ENCODE data around the gene USH2A.
"Not testable (repeated sequence)": the region's sequence is repeated elsewhere in the genome, so short reads cannot be mapped to it uniquely, and the experiment has no call there.

Gene USH2A

DNA sequence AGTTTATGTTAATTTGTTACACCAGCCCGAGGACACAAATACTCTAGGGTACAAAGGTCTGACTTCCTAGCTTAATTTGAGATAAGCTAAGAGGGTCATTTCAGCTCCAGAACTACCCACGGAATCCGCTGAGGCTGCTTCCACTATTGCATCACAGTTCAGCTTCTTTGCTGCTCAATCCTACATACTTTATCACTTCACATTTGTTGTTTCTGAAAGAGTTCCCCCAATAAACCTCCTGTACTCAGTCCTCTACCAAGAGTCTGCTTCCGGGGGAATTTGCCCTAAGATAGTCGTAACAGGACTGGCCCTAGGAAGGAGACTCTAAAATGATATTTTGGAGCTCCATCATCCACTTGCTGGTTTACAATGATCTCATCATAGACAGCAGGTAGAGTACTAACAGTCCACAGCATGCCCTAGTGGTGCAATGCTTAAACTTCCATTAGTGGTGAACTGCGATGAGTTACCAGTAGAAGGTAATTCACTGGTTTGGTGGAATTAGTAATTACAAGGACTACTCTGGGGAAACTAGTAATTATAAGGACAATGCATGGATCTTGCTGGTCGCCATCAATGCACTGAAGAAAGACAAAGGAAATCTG, 229.3 kb downstream of the USH2A start:
- no peak for DNase-seq

DNA sequence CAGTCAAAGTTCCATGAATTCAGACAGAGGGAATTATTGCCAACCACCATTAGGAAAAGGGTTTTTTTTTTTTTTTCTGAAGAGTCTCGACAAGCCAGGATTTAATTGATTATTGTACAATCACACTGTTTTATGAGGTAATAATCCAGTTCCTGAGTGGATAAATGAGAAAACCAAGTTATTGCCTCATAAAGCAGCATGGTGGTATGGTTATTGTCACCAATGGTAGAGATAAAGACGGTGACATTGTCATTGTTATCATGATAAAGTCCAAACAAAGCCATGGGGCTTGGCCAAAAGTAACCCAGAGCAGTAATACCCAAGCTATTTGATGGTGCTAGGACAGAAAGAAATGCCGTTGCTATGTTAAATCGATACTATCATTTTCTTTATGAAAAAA, 232.8 kb downstream of the USH2A start:
- no peak for DNase-seq

DNA sequence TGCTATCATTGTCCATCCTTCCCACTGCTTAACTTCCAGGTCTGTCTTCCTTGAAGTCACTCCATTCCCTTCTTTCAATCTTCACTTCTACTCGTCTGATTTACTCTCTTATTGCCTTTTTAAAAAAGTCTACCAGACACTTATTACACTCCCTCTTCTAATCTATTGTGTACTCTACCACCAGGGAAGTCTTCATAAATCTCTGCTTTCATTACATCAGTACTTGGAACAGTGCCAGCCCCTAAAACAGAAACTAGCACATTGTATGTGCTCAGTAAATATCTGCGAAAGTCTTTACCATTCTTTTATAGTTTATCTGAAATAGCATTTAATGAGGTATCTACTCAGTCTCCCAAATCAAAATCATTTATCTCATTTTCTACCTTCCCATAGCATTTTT, 236.4 kb downstream of the USH2A start:
- DNase-seq = no peak

DNA sequence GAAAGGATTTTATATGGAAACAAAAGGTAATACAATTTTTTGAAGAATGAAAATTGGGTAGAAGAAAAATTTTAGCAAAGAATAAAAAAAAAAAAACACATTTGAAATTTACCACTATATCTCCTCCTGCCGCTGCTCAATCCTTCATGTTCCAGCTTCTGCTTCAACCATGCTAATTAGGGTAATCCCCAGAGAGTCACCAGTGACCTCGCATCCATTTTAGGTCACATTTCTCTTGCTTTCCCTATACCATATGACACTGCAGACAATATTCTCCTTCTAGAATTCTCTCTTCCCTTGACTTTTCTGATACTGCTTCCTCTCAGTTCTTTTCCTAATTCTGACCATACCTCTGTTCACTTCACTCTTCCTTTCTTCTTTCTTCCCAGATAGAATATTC, 237.1 kb downstream of the USH2A start:
- DNase-seq = no peak

DNA sequence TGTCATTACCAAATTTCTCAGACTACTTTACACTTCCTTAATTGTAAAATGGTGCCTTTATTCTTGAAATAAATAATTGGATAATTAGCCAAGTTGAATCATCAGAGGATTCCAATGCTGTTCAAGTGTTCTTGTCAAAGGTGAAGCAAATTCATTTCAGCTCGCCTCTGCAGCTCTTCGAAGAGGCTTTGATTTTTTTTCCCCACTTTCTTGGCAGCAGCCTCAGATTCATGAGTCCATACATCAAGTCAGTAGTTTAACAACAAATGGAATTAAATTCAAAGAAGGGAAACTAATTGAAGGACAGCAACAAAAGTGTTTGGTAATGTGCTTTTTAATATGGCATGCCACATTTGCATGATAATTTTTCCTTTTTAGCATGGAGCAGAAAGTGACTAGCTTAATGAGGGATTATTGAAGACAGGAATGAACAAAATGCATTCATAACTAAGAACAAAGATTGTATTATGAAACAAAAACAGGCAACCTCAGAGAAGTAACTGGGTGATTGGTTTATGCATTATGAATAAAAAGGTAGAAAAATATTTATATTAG, 239.0 kb downstream of the USH2A start:
- no peak for DNase-seq

DNA sequence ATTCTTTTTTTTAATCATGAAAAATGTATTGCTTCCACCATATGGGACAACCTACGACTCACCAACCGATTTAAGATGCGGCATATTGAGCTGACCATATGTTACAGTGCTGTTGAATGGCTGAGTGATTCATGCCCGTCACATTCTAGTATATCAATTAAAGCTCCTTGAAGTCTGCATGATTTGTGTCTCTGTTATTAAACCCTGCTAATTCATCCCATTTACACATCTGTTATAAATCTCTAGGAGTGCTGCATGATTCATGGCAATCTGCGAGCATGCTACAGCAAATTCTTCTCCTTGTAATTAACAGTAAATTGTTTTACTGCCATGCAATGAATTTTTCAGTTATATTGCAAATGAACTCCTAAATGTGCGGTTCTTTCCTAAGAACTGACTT, 239.8 kb downstream of the USH2A start:
- peak; percentile 21 for DNase-seq

DNA sequence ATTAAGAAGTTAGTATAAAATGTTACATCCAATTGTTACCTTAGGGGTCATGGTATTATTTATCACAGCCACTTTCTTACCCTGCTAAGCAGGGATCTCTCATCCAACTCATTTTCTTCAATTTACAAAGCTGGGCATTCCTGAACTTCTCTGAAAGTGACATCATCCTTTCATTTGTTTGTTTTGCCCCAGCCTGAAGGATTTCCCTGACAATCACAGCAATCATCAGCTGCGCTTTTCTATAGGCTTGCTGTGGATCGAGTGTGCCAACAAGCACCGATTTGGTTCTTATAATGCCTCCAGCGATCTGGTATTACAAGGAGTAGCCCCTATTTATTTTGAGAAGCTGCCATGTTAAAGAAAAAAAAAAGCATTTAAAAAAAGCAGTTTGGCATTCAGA, 240.2 kb downstream of the USH2A start:
- no peak for DNase-seq

DNA sequence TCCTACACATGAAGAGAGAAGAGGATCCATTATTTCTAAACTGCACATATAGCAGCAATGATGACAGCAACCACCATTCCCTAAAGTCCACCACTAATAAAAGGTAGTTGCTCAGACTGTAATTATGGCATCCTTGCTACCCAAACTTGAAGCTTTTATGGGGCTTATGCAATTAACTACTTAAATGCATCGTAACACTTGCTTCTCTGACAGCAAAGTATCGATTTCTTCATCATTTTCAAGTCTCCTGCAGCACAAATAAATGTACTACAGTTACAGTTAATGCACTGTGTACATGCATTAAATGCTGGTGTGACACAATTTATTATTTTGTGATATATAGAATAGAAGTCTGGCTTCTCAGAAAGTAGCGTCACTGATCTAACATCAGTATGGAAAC, 241.7 kb downstream of the USH2A start:
- no peak for DNase-seq

DNA sequence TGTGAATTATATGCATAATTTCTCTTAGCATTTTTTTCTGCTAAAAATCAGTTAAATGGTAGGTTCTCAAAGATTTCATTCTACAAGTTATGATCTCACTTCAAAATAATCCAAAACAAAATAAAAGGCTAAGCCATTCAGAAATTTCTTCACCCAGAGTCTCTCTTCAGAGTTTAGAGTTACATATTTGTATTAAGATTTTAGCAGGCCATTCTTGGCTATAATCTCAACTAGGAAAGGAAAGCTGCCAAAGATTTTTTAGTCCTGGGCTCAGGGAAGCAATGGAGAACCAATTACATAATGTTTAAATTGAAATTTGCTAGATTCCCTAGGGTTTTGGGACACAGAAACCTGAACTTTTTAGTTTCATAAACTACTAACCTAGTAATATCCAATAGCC, 245.0 kb downstream of the USH2A start:
- DNase-seq = no peak

DNA sequence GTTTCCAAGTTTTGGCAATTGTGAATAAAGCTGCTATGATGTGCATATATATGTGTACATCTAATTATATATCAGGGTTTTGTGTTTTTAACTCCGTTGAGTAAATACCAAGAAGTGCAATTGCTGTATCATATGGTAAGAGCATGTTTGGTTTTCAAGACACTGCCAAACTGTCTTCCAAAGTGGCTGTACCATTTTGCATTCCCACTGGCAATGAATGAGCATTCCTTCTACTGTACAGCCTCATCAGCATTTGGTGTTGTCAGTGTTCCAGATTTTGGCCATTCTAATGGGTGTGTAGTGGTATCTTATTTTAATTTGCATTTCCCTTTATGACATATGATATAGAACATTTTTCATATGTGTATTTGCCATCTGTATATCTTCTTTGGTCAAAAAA, 246.3 kb downstream of the USH2A start:
- no peak for DNase-seq

DNA sequence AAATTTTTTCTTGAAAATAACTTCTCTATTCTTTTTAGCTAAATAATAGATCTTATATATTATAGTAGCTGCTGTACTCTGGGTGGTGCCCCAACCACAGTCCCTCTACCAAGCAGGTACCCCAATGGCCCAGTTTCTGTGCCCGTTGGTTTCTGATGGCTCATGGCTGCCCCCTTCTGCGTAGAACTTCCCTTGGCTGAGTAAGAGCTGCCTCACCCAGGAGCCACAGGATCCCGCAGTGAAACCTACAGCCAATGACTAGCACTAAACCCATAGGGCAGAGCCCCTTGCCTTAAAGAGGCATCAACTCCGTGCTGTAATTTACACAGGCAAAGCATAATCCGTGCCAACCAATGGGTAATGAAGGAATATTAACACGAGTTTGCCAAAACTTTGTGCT, 247.5 kb downstream of the USH2A start:
- DNase-seq = no peak

DNA sequence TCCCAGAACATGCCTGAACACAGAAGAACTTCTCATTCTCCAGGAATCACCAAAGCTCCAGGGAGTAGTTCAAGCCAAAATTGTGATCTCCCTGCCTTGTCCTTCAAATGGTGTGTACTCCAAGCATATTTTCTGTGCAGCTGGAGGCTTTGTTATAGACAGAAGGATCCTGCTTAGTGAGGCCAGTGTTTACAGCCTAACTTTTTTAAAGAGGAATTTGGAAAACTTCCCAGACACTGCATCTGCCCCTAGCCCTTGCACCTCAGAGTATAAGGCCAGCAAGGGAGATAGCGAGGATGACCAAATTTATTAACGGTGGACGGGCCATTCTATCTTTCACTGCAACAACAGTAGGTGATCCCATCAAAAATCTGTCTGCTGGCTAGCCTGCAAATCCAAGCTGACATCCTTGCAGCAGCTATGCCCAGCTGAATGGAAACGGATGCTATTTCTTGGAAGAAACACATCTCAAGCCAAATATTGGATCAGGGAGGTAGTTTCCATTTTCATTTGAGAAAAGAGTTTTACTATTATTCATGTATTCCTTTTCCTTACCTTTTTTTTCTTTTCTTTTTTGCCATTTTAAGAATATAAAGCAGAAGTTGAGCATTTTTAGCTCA, 249.8 kb downstream of the USH2A start:
- no peak for DNase-seq

DNA sequence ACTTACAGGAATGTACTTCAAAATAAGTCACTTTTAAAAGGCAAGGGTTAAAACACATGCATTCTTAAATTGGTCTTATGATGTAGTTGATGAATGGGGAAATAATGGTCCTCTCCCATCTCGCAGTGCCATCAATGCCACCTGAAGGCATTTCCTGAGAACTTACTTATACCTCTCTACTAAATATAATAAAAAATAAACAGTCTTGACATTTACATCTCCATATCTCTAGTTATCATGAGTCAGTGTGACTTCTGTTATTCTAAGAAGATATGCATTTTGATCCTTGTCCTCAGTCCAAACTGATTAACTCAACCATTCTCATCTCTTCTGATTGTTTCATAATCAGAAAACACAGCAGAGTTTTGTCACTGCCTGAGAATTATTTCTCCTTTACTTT, 253.9 kb downstream of the USH2A start:
- DNase-seq = no peak

DNA sequence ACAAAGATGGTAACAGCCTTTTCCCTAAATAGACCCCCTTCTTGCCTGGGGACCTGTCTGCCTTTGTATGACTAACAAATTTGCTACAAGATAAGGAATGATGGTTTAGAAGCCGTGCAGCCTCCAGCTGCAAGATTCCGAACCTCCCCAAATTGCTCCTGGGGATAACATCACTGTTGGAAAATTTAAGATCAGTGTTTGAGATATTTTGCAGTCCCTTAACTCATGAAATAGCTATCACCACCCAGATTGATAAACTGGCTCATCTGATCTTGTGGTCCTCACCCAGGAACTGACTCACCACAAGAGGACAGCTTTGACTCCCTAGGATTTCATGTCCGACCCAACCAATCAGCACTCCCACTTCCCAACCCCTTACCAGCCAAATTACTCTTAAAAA, 254.7 kb downstream of the USH2A start:
- DNase-seq = no peak

DNA sequence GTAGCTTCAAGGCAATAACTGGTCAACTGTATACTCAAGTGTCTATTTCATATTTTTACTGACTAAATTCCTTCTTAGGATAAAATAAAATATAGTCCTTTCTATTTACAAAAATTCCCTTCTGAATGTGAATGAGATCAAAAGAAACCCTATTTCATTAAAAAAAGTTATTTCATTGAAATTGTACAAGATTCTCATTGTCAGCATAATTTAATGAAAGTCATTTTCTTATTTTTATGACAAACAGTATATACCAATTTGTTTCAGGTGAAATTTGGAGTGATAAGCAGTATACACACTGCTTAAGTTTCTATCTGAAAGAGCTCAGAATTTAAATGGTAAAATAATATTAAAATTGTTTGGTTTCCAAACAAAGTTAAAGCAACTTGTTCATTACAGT, 269.2 kb downstream of the USH2A start:
- DNase-seq = no peak

DNA sequence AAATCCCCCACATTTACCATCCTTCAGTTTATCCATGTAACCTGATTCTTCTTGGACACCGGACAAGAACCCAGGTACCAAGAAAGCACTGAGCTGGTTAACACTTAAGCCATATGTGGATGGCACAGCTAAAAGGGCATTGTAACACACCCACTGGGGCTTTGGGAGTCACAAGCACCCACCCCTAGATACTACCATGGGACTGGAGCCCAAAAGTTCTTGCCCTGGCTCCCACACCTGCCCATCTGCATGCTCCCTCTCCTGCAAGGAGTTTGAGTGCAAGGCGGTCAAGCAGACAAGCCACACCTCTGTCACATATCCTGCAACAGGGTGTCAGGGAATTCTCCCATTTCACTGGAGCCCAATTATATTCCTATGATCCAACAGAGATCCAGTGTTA, 270.1 kb downstream of the USH2A start:
- no peak for DNase-seq

DNA sequence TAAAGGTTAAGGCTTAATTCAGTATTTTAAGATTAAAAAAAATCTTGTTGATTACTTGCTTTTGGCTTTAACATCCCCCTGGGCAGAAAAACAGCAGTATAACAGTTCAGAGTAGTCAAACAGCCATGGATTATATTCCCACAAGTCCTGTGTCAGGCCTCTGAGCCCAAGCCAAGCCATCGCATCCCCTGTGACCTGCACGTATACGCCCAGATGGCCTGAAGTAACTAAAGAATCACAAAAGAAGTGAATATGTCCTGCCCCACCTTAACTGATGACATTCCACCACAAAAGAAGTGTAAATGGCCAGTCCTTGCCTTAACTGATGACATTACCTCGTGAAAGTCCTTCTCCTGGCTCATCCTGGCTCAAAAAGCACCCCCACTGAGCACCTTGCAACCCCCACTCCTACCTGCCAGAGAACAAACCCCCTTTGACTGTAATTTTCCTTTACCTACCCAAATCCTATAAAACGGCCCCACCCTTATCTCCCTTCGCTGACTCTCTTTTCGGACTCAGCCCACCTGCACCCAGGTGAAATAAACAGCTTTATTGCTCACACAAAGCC, 277.7 kb downstream of the USH2A start:
- DNase-seq = not testable (repeated sequence)

DNA sequence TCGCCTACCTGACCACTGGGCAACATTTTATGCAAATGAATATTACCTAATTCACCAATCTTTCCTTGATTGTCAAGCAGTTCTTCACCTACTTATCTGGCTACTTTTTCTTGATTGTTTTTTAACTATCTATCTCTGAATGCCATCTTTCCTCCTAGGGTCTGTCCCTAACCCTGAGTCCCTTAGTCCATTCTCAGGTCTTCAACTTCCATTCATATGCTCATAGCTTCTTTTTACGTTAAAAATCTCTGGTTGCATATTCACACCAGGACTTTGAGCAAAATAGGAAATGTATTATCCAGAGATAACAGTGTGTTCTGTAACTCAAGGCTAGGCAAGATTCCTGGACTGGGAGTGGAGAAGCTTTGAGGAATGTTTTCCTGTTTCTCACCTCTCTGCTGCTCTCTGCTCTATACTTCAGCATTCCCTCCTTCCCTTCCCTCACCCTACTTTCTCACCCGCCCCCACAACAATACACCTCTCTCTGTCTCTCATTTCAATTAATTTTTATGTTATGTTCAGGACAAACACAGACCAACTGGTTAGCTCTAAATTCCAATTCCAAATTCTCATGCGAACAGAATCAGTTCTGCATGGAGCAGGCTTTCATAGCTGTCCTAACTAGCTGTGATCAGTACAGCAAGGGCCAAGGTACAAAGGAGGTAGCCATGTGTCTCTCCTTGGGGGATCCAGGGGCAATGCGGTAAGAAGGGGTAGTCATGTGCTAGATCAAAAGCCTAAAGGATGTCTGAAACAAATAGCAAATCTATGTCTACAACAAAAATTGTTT, 278.4 kb downstream of the USH2A start:
- no peak for DNase-seq

DNA sequence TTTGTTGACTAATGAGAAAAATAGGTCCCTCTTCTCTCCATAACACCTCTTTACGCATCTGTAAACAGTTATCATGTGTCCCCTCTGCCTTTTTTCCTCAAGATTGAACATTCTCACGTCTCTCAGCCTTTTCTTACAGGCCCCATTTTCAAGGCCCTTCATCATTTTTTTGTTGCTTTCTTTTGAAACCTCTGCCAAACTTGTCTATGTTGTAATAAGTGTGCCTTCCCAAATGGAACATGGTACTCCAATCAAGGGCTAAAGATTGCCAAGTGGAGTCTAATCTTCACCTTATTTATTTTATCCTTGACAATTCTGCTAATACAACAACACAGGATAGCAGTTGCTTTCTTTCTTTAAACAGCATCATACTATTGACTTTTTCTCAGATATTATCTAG, 280.3 kb downstream of the USH2A start:
- DNase-seq = no peak

DNA sequence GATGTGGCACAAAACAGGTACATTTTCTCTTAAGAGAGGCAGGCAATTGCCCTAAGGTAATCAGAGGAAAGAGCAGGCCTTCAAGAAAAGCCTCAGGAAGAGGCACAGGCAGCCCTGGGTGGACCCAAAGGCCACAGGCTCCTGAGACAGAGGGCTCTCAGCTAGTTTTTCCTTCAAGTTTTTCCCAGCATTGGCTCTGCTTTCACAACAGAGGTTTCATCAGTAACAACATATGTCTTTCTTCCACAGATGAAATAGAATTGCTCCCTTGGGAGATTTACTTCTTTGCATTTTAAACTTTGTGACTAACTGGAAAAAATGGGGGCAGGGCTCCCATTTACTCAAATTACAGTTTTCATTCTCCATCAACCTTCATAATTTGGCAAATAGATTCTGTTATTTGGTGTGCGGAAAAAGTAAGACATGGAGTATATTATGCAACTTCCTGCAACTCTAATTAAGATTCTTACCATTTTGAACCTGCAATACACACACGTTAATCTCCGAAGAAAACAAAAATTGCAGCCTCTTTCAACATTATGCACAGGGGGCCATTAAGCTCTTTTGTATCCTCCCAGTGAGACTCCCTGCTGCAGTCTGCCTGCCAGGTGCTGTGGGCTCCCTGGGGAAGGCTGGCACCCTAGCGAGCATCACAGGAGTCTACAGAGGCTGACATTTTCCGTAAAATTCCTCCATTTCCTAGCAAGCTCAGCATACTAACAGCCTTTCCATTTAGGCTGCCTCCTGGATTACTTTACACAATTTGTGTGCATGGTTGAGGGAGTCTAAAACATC, 282.3 kb downstream of the USH2A start:
- no peak for DNase-seq

DNA sequence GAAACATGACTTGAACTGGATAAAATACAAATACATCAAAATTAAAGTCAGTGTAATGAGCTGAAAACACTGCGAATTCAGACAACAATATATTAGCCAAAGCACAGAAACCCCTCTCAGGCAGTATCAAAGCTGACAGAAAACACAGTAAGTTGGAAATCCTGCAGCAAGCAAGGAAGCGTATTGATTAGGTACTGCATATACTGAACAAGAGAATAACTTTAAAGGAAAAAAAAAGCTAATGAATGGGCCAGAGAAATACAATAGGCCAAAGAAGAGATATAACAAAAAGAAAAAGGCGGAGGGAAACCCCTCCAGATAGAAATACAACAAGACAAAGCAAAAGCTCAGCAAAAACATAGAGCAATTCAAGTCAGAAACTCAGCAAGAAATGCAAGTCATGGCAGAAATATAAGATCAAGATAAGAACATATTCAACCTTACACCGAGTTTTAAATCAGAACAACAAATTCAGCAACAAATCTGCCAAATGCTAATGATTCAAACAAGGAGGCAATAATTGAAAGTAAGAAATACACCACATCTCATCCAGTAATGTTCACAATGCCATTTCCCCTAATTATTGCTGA, 299.0 kb downstream of the USH2A start:
- no peak for DNase-seq

DNA sequence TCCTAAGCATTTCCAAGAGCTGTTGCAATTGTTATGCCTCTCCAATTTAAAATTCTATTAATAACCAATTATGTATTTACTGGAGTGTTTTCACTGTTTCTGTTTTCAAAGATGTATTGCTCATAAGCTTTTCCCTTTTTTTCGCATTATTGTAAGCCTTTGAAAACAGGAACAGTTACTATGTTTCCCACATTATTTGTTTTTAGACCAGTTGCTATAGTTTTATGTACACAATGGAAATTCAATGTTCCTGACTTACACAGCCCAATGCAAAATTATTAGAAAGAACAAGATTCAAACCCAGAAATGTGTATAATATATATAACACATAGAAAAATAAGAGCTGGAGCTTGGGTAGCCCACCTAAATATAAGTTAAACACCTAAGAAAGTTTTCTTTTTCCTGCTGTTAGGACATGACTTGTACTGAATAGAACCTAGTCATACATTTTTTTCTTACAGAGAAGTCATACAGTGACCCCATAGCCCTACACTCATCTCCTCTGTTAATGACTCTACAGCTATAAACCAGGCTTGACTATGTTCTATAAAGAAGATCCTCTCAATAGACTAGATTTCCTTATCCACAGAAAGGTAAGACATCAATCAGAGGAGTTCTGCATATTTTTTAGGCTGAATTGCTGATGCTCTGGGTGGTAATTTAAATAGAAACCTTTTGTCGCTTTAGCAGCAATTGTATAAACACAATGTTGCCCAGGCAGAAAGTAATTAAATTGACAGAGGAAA, 299.6 kb downstream of the USH2A start:
- no peak for DNase-seq

Data from NCI-H1417 treated with DMSO at 0.1 percent for 48 hours (cell line).